Vagina (tissue), 2 donors: ENCODE measurements around the gene WFIKKN1.

ENCODE experiments used
- POLR2A ChIP-seq, 2 donors: fragments of 450-650 bp; IDR thresholded peaks; one replicate each; pipeline ENCODE4 v1.6.1; 2017; ENCODE audit warnings: antibody characterized with exemption in 2 of 2, mild to moderate bottlenecking in 2 of 2, moderate library complexity in 2 of 2
- POLR2AphosphoS5 ChIP-seq, 2 donors: sonication (generic); formaldehyde crosslinking; IDR thresholded peaks; one replicate each; pipeline ENCODE4 v1.9.0; 2017; ENCODE audit warnings: antibody characterized with exemption in 2 of 2, mild to moderate bottlenecking in 2 of 2, low read depth in 1 of 2; ENCODE audit not compliant: insufficient read depth in 1 of 2
- TF ChIP-seq, protein P1 (sequence below), 3 experiments: fragments of 450-650 bp in 2 of 3; fragments of 200-600 bp in 1 of 3; sonication (generic) in 1 of 3; IDR thresholded peaks; one replicate each; pipeline ENCODE4 v1.5.1; 2017 to 2019; ENCODE audit warnings: antibody characterized with exemption in 3 of 3, mild to moderate bottlenecking in 2 of 3, moderate library complexity in 2 of 3

DNA sequence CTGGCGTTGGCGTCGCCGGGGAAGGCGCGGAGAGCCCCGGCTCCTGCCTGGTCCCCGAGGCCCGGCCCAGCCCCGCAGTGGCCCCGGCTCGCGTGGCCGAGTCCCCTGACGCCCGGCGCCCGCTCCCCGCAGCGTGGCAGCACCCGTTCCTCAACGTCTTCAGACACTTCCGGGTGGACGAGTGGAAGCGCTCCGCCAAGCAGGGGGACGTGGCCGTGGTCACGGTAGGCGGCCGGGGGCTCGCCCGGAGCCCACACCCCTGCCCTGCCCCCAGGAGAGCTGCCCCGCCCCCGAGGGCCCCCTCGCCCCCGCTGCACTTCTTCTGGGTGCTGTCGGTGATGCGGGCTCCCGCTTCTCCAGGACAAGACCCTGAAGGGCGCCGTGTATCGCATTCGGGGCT lies 18.8 kb downstream of the WFIKKN1 start:
- TF ChIP-seq POLR2A (IDR thresholded peaks at IDR 0.05) (no peak), POLR2AphosphoS5 (IDR thresholded peaks at IDR 0.05; ENCODE audit: insufficient read depth in 1 of 2, low read depth in 1 of 2) (no peak)
- TF ChIP-seq, protein P1, sequence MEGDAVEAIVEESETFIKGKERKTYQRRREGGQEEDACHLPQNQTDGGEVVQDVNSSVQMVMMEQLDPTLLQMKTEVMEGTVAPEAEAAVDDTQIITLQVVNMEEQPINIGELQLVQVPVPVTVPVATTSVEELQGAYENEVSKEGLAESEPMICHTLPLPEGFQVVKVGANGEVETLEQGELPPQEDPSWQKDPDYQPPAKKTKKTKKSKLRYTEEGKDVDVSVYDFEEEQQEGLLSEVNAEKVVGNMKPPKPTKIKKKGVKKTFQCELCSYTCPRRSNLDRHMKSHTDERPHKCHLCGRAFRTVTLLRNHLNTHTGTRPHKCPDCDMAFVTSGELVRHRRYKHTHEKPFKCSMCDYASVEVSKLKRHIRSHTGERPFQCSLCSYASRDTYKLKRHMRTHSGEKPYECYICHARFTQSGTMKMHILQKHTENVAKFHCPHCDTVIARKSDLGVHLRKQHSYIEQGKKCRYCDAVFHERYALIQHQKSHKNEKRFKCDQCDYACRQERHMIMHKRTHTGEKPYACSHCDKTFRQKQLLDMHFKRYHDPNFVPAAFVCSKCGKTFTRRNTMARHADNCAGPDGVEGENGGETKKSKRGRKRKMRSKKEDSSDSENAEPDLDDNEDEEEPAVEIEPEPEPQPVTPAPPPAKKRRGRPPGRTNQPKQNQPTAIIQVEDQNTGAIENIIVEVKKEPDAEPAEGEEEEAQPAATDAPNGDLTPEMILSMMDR (IDR thresholded peaks at IDR 0.05) = no peak
